Measurements from ENCODE around the gene SPATA24. TPM values are rescaled to one million over a fixed set of nuclear protein-coding genes. Genes with fewer than 3 reads are reported as not detected.

The SPATA24 gene
- total RNA-seq, 2 donors from 2014 or later: 9.5 to 29.7 TPM

GRCh38 chr5:139397921-139398320 is 6.0 kb downstream of the SPATA24 start:
- no peak overlapping the region for H3K27ac ChIP-seq
- no peaks in the 10 kb centered on the region for H3K9me3 ChIP-seq
- H3K36me3 ChIP-seq: no peaks in the 10 kb centered on the region
- no peak for DNase-seq (ENCODE audit: low spot score)
- peaks cover 0 to 48% of the 10 kb centered on the region in 2 donors for H3K4me1 ChIP-seq
- H3K4me3 ChIP-seq: no peak overlapping the region
- H3K27me3 ChIP-seq: no peaks in the 10 kb centered on the region
- TF ChIP-seq CTCF (IDR thresholded peaks at IDR 0.05): no peak

- no peak for DNase-seq (ENCODE audit: low spot score)
- no peak for TF ChIP-seq CTCF (IDR thresholded peaks at IDR 0.05)
- no peaks in the 10 kb centered on the region for H3K36me3 ChIP-seq
- no peaks in the 10 kb centered on the region for H3K9me3 ChIP-seq
- no peak overlapping the region for H3K4me3 ChIP-seq
- peaks cover 0 to 55% of the 10 kb centered on the region in 2 donors for H3K4me1 ChIP-seq
- H3K27ac ChIP-seq: peak overlapping the region; percentile 93 to 96
- no peaks in the 10 kb centered on the region for H3K27me3 ChIP-seq
Measured at GRCh38 chr5:139396691-139397090, 7.2 kb downstream of the SPATA24 start.

- TF ChIP-seq CTCF (IDR thresholded peaks at IDR 0.05): no peak
- no peaks in the 10 kb centered on the region for H3K9me3 ChIP-seq
- H3K27ac ChIP-seq: peak overlapping the region; percentile 93 to 96
- no peak for DNase-seq (ENCODE audit: low spot score)
- H3K4me1 ChIP-seq: peaks cover 0 to 61% of the 10 kb centered on the region in 2 donors
- H3K4me3 ChIP-seq: peak overlapping the region in 1 of 2 donors; percentile 62
- H3K36me3 ChIP-seq: no peaks in the 10 kb centered on the region
- no peaks in the 10 kb centered on the region for H3K27me3 ChIP-seq
Measured at GRCh38 chr5:139395844-139396640, 7.8 kb downstream of the SPATA24 start.

GRCh38 chr5:139394654-139395566 is 9.0 kb downstream of the SPATA24 start, which contains the start of gene PROB1:
PROB1 (minus strand) TSS chr5:139395104; CDS start chr5:139395081, 23 bp downstream.
- Histone ChIP-seq H3K4me1 (peaks cover 0 to 72% of the 10 kb centered on the region in 2 donors), H3K36me3 (no peaks in the 10 kb centered on the region), H3K4me3 (peak within 1 kb of the TSS; percentile 52 to 62), H3K9me3 (no peaks in the 10 kb centered on the region), H3K27me3 (no peaks in the 10 kb centered on the region), H3K27ac (peak within 1 kb of the TSS; percentile 93 to 96)
- no peak for TF ChIP-seq CTCF (IDR thresholded peaks at IDR 0.05)
- no peak for DNase-seq (ENCODE audit: low spot score)

GRCh38 chr5:139394123-139394653 is 9.7 kb downstream of the SPATA24 start:
- peak overlapping the region; percentile 52 to 62 for H3K4me3 ChIP-seq
- no peak for DNase-seq (ENCODE audit: low spot score)
- peak overlapping the region; percentile 93 to 96 for H3K27ac ChIP-seq
- no peaks in the 10 kb centered on the region for H3K9me3 ChIP-seq
- H3K4me1 ChIP-seq: peaks cover 0 to 79% of the 10 kb centered on the region in 2 donors
- TF ChIP-seq CTCF (IDR thresholded peaks at IDR 0.05): peak; percentile 48 to 57
- H3K27me3 ChIP-seq: no peaks in the 10 kb centered on the region
- no peaks in the 10 kb centered on the region for H3K36me3 ChIP-seq

Data from right atrium auricular region (tissue), 2 donors.